Neural progenitor cell (in vitro differentiated cells): Measurements from ENCODE around the gene WRAP73. TPM values are rescaled to one million over a fixed set of nuclear protein-coding genes. Genes with fewer than 3 reads are reported as not detected.

Source experiments
- DNase-seq: peaks from one replicate; pipeline ENCODE4 v3.0.0-alpha.2; 2016; ENCODE audit warnings: low spot score
- H2AFZ ChIP-seq: fragments of 200-600 bp; sonication (generic); replicated peaks from 2 replicates; pipeline ENCODE4 v1.6.1; 2016; ENCODE audit warnings: antibody characterized with exemption
- H3F3A ChIP-seq: fragments of 200-600 bp; sonication (generic); 2 replicates; pipeline ENCODE4 v1.6.1; 2016; ENCODE audit warnings: antibody characterized with exemption, low read depth
- H3K27ac ChIP-seq: fragments of 200-600 bp; sonication (generic); 2 replicates; pipeline ENCODE4 v1.5.1; 2016; ENCODE audit warnings: mild to moderate bottlenecking
- H3K27me3 ChIP-seq: fragments of 200-600 bp; sonication (generic); 2 replicates; pipeline ENCODE4 v1.6.1; 2016; ENCODE audit warnings: mild to moderate bottlenecking, moderate library complexity
- H3K36me3 ChIP-seq: fragments of 200-600 bp; sonication (generic); 2 replicates; pipeline ENCODE4 v1.5.1; 2016
- H3K4me1 ChIP-seq: fragments of 200-600 bp; sonication (generic); 2 replicates; pipeline ENCODE4 v1.6.1; 2016; ENCODE audit warnings: mixed run types
- H3K4me2 ChIP-seq: fragments of 200-600 bp; sonication (generic); 2 replicates; pipeline ENCODE4 v1.6.1; 2016
- H3K4me3 ChIP-seq: fragments of 200-600 bp; sonication (generic); 2 replicates; pipeline ENCODE4 v1.5.1; 2016
- H3K79me2 ChIP-seq: fragments of 200-600 bp; sonication (generic); 2 replicates; pipeline ENCODE4 v1.6.1; 2016; ENCODE audit warnings: low read depth
- H3K9ac ChIP-seq: fragments of 200-600 bp; sonication (generic); 2 replicates; pipeline ENCODE4 v1.6.1; 2016
- H3K9me3 ChIP-seq: fragments of 200-600 bp; sonication (generic); 2 replicates; pipeline ENCODE4 v1.5.1; 2016; ENCODE audit warnings: low read depth
- H4K20me1 ChIP-seq: fragments of 200-600 bp; sonication (generic); 2 replicates; pipeline ENCODE4 v1.6.1; 2016; ENCODE audit warnings: low read depth
- H3K27ac Mint-ChIP-seq: 3 replicates; pipeline ENCODE4 v1.8.0; 2021; ENCODE audit warnings: mixed read lengths
- H3K27me3 Mint-ChIP-seq: 2 replicates; pipeline ENCODE4 v1.8.0; 2022; ENCODE audit warnings: low read depth, mild to moderate bottlenecking, inconsistent platforms, moderate library complexity, mixed read lengths; ENCODE audit not compliant: insufficient read depth
- H3K36me3 Mint-ChIP-seq: 3 replicates; pipeline ENCODE4 v1.8.0; 2021; ENCODE audit warnings: mixed read lengths
- H3K4me1 Mint-ChIP-seq: 3 replicates; pipeline ENCODE4 v1.8.0; 2021; ENCODE audit warnings: mixed read lengths
- H3K4me3 Mint-ChIP-seq: 3 replicates; pipeline ENCODE4 v1.8.0; 2021; ENCODE audit warnings: mild to moderate bottlenecking, moderate library complexity, mixed read lengths
- H3K9me3 Mint-ChIP-seq: 3 replicates; pipeline ENCODE4 v1.8.0; 2020; ENCODE audit warnings: mixed read lengths
- EZH2 ChIP-seq: fragments of 200-600 bp; sonication (generic); IDR thresholded peaks from 2 replicates; pipeline ENCODE4 v1.6.1; 2017; ENCODE audit warnings: antibody characterized with exemption, mild to moderate bottlenecking, moderate library complexity
- EZH2phosphoT487 ChIP-seq: fragments of 200-600 bp; sonication (generic); IDR thresholded peaks from 2 replicates; pipeline ENCODE4 v1.6.1; 2017; ENCODE audit warnings: antibody characterized with exemption
- total RNA-seq: library from RNA; depleted of rRNA; stranded (reverse); fragments of >200 nt; gene quantifications from 2 replicates; pipeline ENCODE4 v1.2.3, GENCODE V29; 2015; ENCODE audit warnings: low replicate concordance
- TF ChIP-seq, protein P1 (sequence below): fragments of 200-600 bp; sonication (generic); IDR thresholded peaks from 2 replicates; pipeline ENCODE4 v1.5.1; 2017; ENCODE audit warnings: antibody characterized with exemption, mild to moderate bottlenecking

The WRAP73 gene
- total RNA-seq, 1 donor from 2014 or later, result 12.0 TPM

DNA sequence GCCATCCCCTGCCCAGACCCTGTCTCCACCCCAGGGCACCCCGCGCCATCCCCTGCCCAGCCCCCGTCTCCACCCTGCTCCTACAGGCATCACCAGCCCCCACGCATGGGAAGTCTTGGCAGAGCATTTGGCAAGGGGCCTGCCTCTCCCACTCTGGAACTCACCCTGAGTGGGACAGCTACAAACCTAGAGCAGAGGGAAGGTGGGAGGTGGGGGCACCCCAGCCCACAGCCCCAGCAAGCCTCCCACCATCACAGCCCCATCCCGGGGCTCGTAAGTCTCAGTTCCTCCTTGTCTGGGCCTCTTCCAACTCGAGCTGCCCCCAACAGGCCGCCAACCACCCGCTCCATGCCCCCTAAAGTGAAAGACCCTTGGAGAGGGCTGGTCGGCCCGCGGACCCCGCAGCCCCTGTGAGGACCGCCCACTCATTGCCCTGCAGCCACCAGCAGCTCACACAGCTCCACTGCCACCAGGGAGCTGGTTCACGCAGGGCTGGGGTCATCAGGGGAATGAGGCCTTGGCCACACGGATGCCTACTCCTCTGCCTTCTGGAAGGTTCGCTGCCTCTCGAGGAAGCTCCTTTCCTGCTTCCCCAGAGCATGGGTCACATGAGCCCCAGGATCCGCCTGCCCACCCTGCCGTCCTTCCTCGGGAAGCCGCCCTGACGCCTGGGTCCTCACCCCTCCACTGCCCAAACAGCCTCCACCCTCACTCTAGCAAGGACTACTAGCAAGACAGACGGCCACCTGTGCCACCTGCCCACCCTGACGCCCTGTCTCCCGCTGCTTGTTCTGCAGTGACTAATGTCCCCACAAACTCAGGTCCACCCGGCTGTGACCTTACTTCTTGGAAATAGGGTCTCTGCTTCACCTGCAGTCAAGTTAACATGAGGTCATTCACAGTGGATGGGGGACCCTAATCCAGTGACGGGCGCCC, 53.0 kb downstream of the WRAP73 start:
- H3K79me2 ChIP-seq, result no peaks in the 10 kb centered on the region
- DNase-seq, result no peak
- no peaks in the 10 kb centered on the region for H3F3A ChIP-seq
- H3K9me3 ChIP-seq, result no peaks in the 10 kb centered on the region
- H3K4me2 ChIP-seq, result peak overlapping the region; percentile 52
- no peaks in the 10 kb centered on the region for H3K27me3 ChIP-seq
- Mint-ChIP-seq H3K27ac (peak overlapping the region; percentile 93), H3K9me3 (no peaks in the 10 kb centered on the region), H3K36me3 (peaks cover 2% of the 10 kb centered on the region), H3K27me3 (no peaks in the 10 kb centered on the region), H3K4me3 (no peak overlapping the region), H3K4me1 (peaks cover 38% of the 10 kb centered on the region)
- H3K36me3 ChIP-seq, result no peaks in the 10 kb centered on the region
- no peak overlapping the region for H3K9ac ChIP-seq
- H3K4me1 ChIP-seq, result peaks cover 33% of the 10 kb centered on the region
- H2AFZ ChIP-seq, result no peak overlapping the region
- TF ChIP-seq EZH2phosphoT487, result no peak
- no peak for TF ChIP-seq EZH2
- TF ChIP-seq, protein P1, sequence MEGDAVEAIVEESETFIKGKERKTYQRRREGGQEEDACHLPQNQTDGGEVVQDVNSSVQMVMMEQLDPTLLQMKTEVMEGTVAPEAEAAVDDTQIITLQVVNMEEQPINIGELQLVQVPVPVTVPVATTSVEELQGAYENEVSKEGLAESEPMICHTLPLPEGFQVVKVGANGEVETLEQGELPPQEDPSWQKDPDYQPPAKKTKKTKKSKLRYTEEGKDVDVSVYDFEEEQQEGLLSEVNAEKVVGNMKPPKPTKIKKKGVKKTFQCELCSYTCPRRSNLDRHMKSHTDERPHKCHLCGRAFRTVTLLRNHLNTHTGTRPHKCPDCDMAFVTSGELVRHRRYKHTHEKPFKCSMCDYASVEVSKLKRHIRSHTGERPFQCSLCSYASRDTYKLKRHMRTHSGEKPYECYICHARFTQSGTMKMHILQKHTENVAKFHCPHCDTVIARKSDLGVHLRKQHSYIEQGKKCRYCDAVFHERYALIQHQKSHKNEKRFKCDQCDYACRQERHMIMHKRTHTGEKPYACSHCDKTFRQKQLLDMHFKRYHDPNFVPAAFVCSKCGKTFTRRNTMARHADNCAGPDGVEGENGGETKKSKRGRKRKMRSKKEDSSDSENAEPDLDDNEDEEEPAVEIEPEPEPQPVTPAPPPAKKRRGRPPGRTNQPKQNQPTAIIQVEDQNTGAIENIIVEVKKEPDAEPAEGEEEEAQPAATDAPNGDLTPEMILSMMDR, result no peak
- H3K27ac ChIP-seq, result no peak overlapping the region
- no peaks in the 10 kb centered on the region for H4K20me1 ChIP-seq
- H3K4me3 ChIP-seq, result no peak overlapping the region

DNA sequence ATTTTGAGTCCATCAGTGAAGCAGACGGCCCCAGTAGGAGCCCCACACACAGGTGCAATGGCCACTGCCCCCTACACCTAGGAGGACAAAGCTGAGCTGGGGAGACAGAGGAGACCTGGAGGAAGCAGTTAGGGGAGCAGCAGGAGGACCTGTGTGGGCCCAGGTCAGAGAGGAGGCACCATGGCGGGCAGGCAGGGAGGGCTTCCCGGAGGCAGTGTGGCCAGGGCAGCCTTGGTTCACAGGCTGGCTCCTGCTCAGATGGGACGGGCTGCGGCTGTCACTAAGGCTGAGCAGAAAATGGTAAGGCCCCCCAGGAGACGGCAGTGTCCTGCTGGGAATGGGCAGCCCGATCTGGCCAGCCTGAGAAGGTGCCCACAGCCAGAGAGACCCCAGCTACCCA, 54.0 kb downstream of the WRAP73 start:
- Histone ChIP-seq H2AFZ (no peak overlapping the region), H4K20me1 (no peaks in the 10 kb centered on the region), H3F3A (no peaks in the 10 kb centered on the region), H3K9me3 (no peaks in the 10 kb centered on the region), H3K79me2 (no peaks in the 10 kb centered on the region), H3K4me3 (no peak overlapping the region), H3K27ac (no peak overlapping the region), H3K36me3 (no peaks in the 10 kb centered on the region), H3K9ac (no peak overlapping the region), H3K27me3 (no peaks in the 10 kb centered on the region), H3K4me1 (peaks cover 33% of the 10 kb centered on the region), H3K4me2 (no peak overlapping the region)
- no peak overlapping the region for H3K27ac Mint-ChIP-seq
- H3K36me3 Mint-ChIP-seq, result no peaks in the 10 kb centered on the region
- H3K27me3 Mint-ChIP-seq, result no peaks in the 10 kb centered on the region
- H3K4me1 Mint-ChIP-seq, result peaks cover 39% of the 10 kb centered on the region
- H3K9me3 Mint-ChIP-seq, result no peaks in the 10 kb centered on the region
- no peak overlapping the region for H3K4me3 Mint-ChIP-seq
- no peak for TF ChIP-seq EZH2
- TF ChIP-seq, protein P1, result no peak
- no peak for TF ChIP-seq EZH2phosphoT487
- no peak for DNase-seq

DNA sequence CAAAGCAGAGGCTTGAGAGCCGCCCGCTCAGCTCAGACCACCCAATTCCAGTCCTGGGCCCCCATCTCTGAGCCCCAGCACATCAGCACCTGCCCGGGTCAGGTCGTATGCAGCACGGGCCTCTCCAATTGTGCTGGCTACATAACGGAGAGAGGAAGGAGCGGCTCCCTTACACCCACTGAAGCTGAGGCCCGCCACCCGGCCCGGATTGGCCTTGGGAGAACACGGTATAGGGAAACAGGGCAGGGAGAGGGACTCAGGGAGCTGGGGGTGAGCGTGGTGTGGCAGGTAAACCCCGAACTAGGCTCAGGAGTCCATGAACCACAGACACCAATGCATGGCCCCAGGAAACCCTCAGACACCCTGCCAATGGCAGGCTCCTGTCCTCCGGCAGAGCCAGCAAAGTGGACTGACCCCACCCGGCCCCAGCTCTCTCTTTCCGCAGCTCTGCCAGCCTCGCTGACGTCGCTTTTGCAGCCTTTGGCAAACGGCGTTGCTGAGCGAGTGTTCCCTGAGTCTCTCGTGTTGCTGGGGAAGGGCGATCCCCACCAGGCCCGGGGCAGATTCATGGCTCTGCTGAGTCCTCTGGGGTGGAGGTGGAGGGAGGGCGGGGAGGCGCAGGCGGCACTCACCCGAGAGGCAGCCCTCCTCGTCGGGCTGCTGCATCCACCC, 55.1 kb downstream of the WRAP73 start:
- Histone ChIP-seq H3K9ac (no peak overlapping the region), H3K27me3 (no peaks in the 10 kb centered on the region), H4K20me1 (no peaks in the 10 kb centered on the region), H3K27ac (no peak overlapping the region), H3K36me3 (no peaks in the 10 kb centered on the region), H2AFZ (no peak overlapping the region), H3F3A (no peaks in the 10 kb centered on the region), H3K79me2 (no peaks in the 10 kb centered on the region), H3K4me2 (no peak overlapping the region), H3K4me3 (no peak overlapping the region), H3K9me3 (no peaks in the 10 kb centered on the region), H3K4me1 (peaks cover 43% of the 10 kb centered on the region)
- DNase-seq, result no peak
- Mint-ChIP-seq H3K27ac (no peak overlapping the region), H3K36me3 (no peaks in the 10 kb centered on the region), H3K27me3 (no peaks in the 10 kb centered on the region), H3K4me3 (no peak overlapping the region), H3K4me1 (peaks cover 49% of the 10 kb centered on the region), H3K9me3 (no peaks in the 10 kb centered on the region)
- TF ChIP-seq, protein P1, result no peak
- TF ChIP-seq EZH2 (no peak), EZH2phosphoT487 (no peak)
